HepG2 (cell line): Measurements from ENCODE around the gene SBNO2. TPM values are rescaled to one million over a fixed set of nuclear protein-coding genes. Genes with fewer than 3 reads are reported as not detected.

Source experiments
- ATAC-seq: fragments of 200-7000 bp; cut with Tn5 transposase; 3 replicates; pipeline ENCODE4 v1.9.1; 2020; ENCODE audit warnings: mild to moderate bottlenecking, moderate library complexity
- BruUV-seq: library from RNA; stranded (reverse); fragments of 400-500 nt; replicated peaks from 2 replicates; lab custom pipeline; 2021; lab: Mats Ljungman, UMichigan
- CTCF ChIA-PET: fragments of 300-600 bp; formaldehyde crosslinking; extraction: SDS; loops from one replicate; lab custom pipeline; 2021; ENCODE audit warnings: low total read pairs, inconsistent platforms, low intra/inter-chr PET ratio; lab: Yijun Ruan, JAX
- POLR2A ChIA-PET: fragments of 350-600 bp; sonication (Branson Sonifier 250); formaldehyde crosslinking; loops from one replicate; lab custom pipeline; 2020; ENCODE audit warnings: antibody characterized with exemption, inconsistent platforms; lab: Yijun Ruan, JAX
- DNase-seq: peaks from one replicate; pipeline ENCODE4 v3.0.0-alpha.2; 2015; ENCODE audit warnings: low spot score
- FAIRE-seq: peaks from 3 replicates; lab custom pipeline; 2011; peaks lifted over from hg19 to GRCh38; lab: Jason Lieb, UNC
- H2AFZ ChIP-seq: one replicate; pipeline ENCODE4 v1.6.1; 2011; ENCODE audit warnings: low read length, inconsistent platforms
- H3K27ac ChIP-seq: fragments of 300-600 bp; 3 replicates; pipeline ENCODE4 v1.8.0; 2011; ENCODE audit warnings: mixed run types, mild to moderate bottlenecking, mixed read lengths, low read length, inconsistent platforms; ENCODE audit not compliant: insufficient read depth; ENCODE audit errors: extremely low read length
- H3K27me3 ChIP-seq, 2 experiments: fragments of 200-600 bp in 1 of 2; 2 replicates in 1 of 2; 3 replicates in 1 of 2; pipeline versions ENCODE4 v1.6.0 to v1.8.0; 2011; ENCODE audit warnings: low read length in 2 of 2, mild to moderate bottlenecking in 2 of 2, moderate library complexity in 2 of 2, inconsistent platforms in 1 of 2; ENCODE audit not compliant: insufficient read depth in 2 of 2, control insufficient read depth in 1 of 2
- H3K36me3 ChIP-seq, 2 experiments: fragments of 200-600 bp in 1 of 2; replicated peaks in 1 of 2; 2 replicates in 1 of 2; 3 replicates in 1 of 2; pipeline versions ENCODE4 v1.5.1 to v1.8.0; 2011; ENCODE audit warnings: low read length in 2 of 2, inconsistent platforms in 1 of 2; ENCODE audit not compliant: insufficient read depth in 2 of 2, control insufficient read depth in 1 of 2
- H3K4me1 ChIP-seq: 2 replicates; pipeline ENCODE4 v1.5.1; 2012; ENCODE audit warnings: low read length, inconsistent platforms; ENCODE audit not compliant: insufficient read depth
- H3K4me2 ChIP-seq: 2 replicates; pipeline ENCODE4 v1.6.0; 2011; ENCODE audit warnings: low read depth, low read length, inconsistent platforms
- H3K4me3 ChIP-seq, 3 experiments: fragments of 200-600 bp in 1 of 3; sonication (generic), shearing (Covaris generic) in 1 of 3; replicated peaks in 1 of 3; 2 replicates each; pipeline ENCODE4 v1.5.1; 2011 to 2016; ENCODE audit warnings: low read length in 3 of 3, inconsistent platforms in 2 of 3, low read depth in 2 of 3, mild to moderate bottlenecking in 2 of 3, control low read depth in 1 of 3, mixed read lengths in 1 of 3; ENCODE audit not compliant: insufficient read depth in 1 of 3
- H3K79me2 ChIP-seq: one replicate; pipeline ENCODE4 v1.6.1; 2011; ENCODE audit warnings: low read length, inconsistent platforms; ENCODE audit not compliant: insufficient read depth
- H3K9ac ChIP-seq: 2 replicates; pipeline ENCODE4 v1.6.0; 2011; ENCODE audit warnings: mild to moderate bottlenecking, low read depth, low read length, inconsistent platforms; ENCODE audit not compliant: insufficient read depth
- H3K9me3 ChIP-seq: 2 replicates; pipeline ENCODE4 v1.5.1; 2012; ENCODE audit warnings: mild to moderate bottlenecking, low read length
- H4K20me1 ChIP-seq: 2 replicates; pipeline ENCODE4 v1.6.0; 2011; ENCODE audit warnings: inconsistent platforms, mild to moderate bottlenecking, low read length, moderate library complexity; ENCODE audit not compliant: insufficient read depth
- AGO2 ChIP-seq: fragments of 200-400 bp; formaldehyde crosslinking; optimal IDR thresholded peaks from 2 replicates; pipeline ENCODE3; 2017; ENCODE audit warnings: mild to moderate bottlenecking, low read depth, low read length, moderate library complexity
- FOXA1 ChIP-seq, 2 experiments: fragments of 450-650 bp in 1 of 2; sonication (generic) in 1 of 2; formaldehyde crosslinking in 1 of 2; IDR thresholded peaks; 2 replicates each; pipeline versions ENCODE4 v1.4.0 to v1.6.1; 2016 to 2020; ENCODE audit warnings: missing genetic modification reagents in 1 of 2
- GATA4 ChIP-seq: sonication (generic); IDR thresholded peaks from 2 replicates; pipeline ENCODE4 v1.6.1; 2016; ENCODE audit warnings: antibody characterized with exemption, low read depth, borderline replicate concordance
- HDAC1 ChIP-seq: sonication (generic); formaldehyde crosslinking; IDR thresholded peaks from 2 replicates; pipeline ENCODE4 v1.5.1; 2020; ENCODE audit warnings: mild to moderate bottlenecking, missing genetic modification reagents
- NFE2 ChIP-seq: sonication (generic); formaldehyde crosslinking; IDR thresholded peaks from 2 replicates; pipeline ENCODE4 v1.4.0; 2020; ENCODE audit warnings: missing genetic modification reagents
- RBFOX2 ChIP-seq: fragments of 200-400 bp; formaldehyde crosslinking; IDR thresholded peaks from 2 replicates; pipeline ENCODE4 v1.6.1; 2017; ENCODE audit warnings: low read depth, mild to moderate bottlenecking, low read length
- SRF ChIP-seq: IDR thresholded peaks from 2 replicates; pipeline ENCODE4 v1.6.1; 2011; ENCODE audit warnings: mild to moderate bottlenecking, low read depth, low read length, moderate library complexity
- TAF1 ChIP-seq: sonication (generic); formaldehyde crosslinking; IDR thresholded peaks from 2 replicates; pipeline ENCODE4 v1.4.0; 2020; ENCODE audit warnings: missing genetic modification reagents
- TFDP2 ChIP-seq: sonication (generic); formaldehyde crosslinking; IDR thresholded peaks from 2 replicates; pipeline ENCODE4 v1.4.0; 2020; ENCODE audit warnings: missing genetic modification reagents
- ZNF256 ChIP-seq: sonication (generic); formaldehyde crosslinking; conservative IDR thresholded peaks from 2 replicates; pipeline ENCODE4 v1.4.0; 2020; ENCODE audit warnings: missing genetic modification reagents
- ZNF263 ChIP-seq: sonication (generic); formaldehyde crosslinking; IDR thresholded peaks from 2 replicates; pipeline ENCODE4 v1.4.0; 2020; ENCODE audit warnings: missing genetic modification reagents
- ZNF354B ChIP-seq: sonication (generic); formaldehyde crosslinking; IDR thresholded peaks from 2 replicates; pipeline ENCODE4 v1.8.0; 2022; ENCODE audit warnings: mild to moderate bottlenecking, missing genetic modification reagents
- ZNF503 ChIP-seq: sonication (generic); formaldehyde crosslinking; IDR thresholded peaks from 2 replicates; pipeline ENCODE4 v1.4.0; 2020; ENCODE audit warnings: missing genetic modification reagents
- WGBS: methylation state at CpG from one replicate; pipeline ENCODE4 v1.1.6; 2017; ENCODE audit warnings: low lambda C conversion rate; 5-methylcytosine and 5-hydroxymethylcytosine counted together
- in situ Hi-C: cut with HindIII; loops from 2 replicates; pipeline ENCODE4 v1.10.0; 2017; ENCODE audit warnings: low pct_unique_long_range_greater_than_20kb; ENCODE audit not compliant: extremely low pct_ligation_motif_present
- intact Hi-C: fragments of 100-400 bp; cut with micrococcal nuclease; formaldehyde crosslinking; loops from one replicate; pipeline ENCODE4 v1.10.0; 2022; ENCODE audit not compliant: unreplicated experiment
- polyA plus RNA-seq, 8 experiments: library from polyadenylated mRNA; depleted of rRNA in 3 of 8; stranded (reverse) in 7 of 8; unstranded in 1 of 8; fragments of >200 nt; fragmentation: Illumina TruSeq in 4 of 8; extraction: Trizol in 4 of 8; gene quantifications; 2 replicates each; pipeline versions ENCODE4 v1.2.1 to v1.2.3, GENCODE V29; 2011 to 2016; ENCODE audit warnings: low read depth in 4 of 8, missing spikeins in 1 of 8, mixed read lengths in 1 of 8; ENCODE audit not compliant: insufficient read depth in 1 of 8
- total RNA-seq, 5 experiments: library from RNA; depleted of rRNA; stranded (reverse); fragments of >200 nt; fragmentation: Illumina TruSeq; extraction: Trizol; gene quantifications; 2 replicates each; pipeline ENCODE4 v1.2.3, GENCODE V29; 2016; ENCODE audit warnings: low read depth in 1 of 5

The SBNO2 gene
- total and polyA plus RNA-seq, 2 of the 13 experiments (the other 11 are each of a cell fraction or from before 2014, with no cell fraction given) = 8.6 to 10.4 TPM

GRCh38 chr19:1157931-1158884 is 15.9 kb downstream of the SBNO2 start:
- Histone ChIP-seq H3K4me2 (no peak overlapping the region), H3K27me3 (no peaks in the 10 kb centered on the region), H3K4me3 (no peak overlapping the region), H3K79me2 (peaks cover 8% of the 10 kb centered on the region), H3K36me3 (no peaks in the 10 kb centered on the region; a peak in 2 of 5 replicates), H2AFZ (no peak overlapping the region), H3K4me1 (peaks cover 20% of the 10 kb centered on the region), H3K27ac (no peak overlapping the region), H4K20me1 (peaks cover 4% of the 10 kb centered on the region; the same call in 1 of the 2 replicates), H3K9me3 (no peaks in the 10 kb centered on the region), H3K9ac (no peak overlapping the region)
- ChIA-PET CTCF (no interaction called here), POLR2A (no interaction called here)
- ATAC-seq (no peak), DNase-seq (no peak), FAIRE-seq (no peak)
- intact Hi-C loops (no loop called here), in situ Hi-C loops (no loop called here)
- WGBS = 97% methylated on average over 35 of the region's 69 CpGs
- BruUV-seq = no TSS peak
- no peak for TF ChIP-seq FOXA1 (IDR thresholded peaks at IDR 0.05)
- TF ChIP-seq FOXA1 (CRISPR knock-in tag; IDR thresholded peaks at IDR 0.05) = no peak
- no peak for TF ChIP-seq HDAC1
- TF ChIP-seq AGO2 = peak; percentile 3
- peak; percentile 8; the same call in 1 of the 2 replicates for TF ChIP-seq RBFOX2

GRCh38 chr19:1156830-1157615 is 17.0 kb downstream of the SBNO2 start:
- H2AFZ ChIP-seq = no peak overlapping the region
- POLR2A ChIA-PET = no interaction called here
- DNase-seq (no peak), FAIRE-seq (no peak), ATAC-seq (no peak)
- no peak overlapping the region for H3K4me3 ChIP-seq
- H3K27me3 ChIP-seq = no peaks in the 10 kb centered on the region
- peaks cover 20% of the 10 kb centered on the region for H3K4me1 ChIP-seq
- H4K20me1 ChIP-seq = peaks cover 4% of the 10 kb centered on the region; the same call in 1 of the 2 replicates
- peaks cover 3 to 7% of the 10 kb centered on the region in 2 experiments; a peak in 4 of 5 replicates for H3K36me3 ChIP-seq
- CTCF ChIA-PET = no interaction called here
- in situ Hi-C loops (no loop called here), intact Hi-C loops (no loop called here)
- no TSS peak for BruUV-seq
- H3K4me2 ChIP-seq = no peak overlapping the region
- H3K9me3 ChIP-seq = no peaks in the 10 kb centered on the region
- H3K79me2 ChIP-seq = peaks cover 8% of the 10 kb centered on the region
- H3K27ac ChIP-seq = no peak overlapping the region
- H3K9ac ChIP-seq = no peak overlapping the region
- WGBS = 95% methylated on average over 32 of the region's 46 CpGs
- TF ChIP-seq TFDP2 (CRISPR knock-in tag) (no peak), TAF1 (CRISPR knock-in tag) (no peak), ZNF354B (CRISPR knock-in tag) (no peak), NFE2 (CRISPR knock-in tag) (no peak), ZNF503 (no peak), ZNF256 (CRISPR knock-in tag) (no peak), ZNF263 (CRISPR knock-in tag) (no peak), GATA4 (no peak), SRF (no peak)
